Duodenal mucosa (tissue), 2 donors: ENCODE results near the gene PYGO2.

ENCODE experiments used
- H3K27ac ChIP-seq: one replicate; pipeline ENCODE4 v1.7.0; 2013; ENCODE audit warnings: low read depth, low read length
- H3K27me3 ChIP-seq, 2 donors: one replicate each; pipeline ENCODE4 v1.7.0; 2013; ENCODE audit warnings: low read length in 2 of 2, control low read depth in 1 of 2; ENCODE audit not compliant: insufficient read depth in 2 of 2, control insufficient read depth in 1 of 2
- H3K36me3 ChIP-seq, 2 donors: one replicate each; pipeline ENCODE4 v1.7.0; 2013; ENCODE audit warnings: low read length in 2 of 2, control low read depth in 1 of 2; ENCODE audit not compliant: insufficient read depth in 2 of 2, control insufficient read depth in 1 of 2
- H3K4me1 ChIP-seq, 2 donors: one replicate each; pipeline ENCODE4 v1.7.0; 2013; ENCODE audit warnings: low read length in 2 of 2, control low read depth in 1 of 2; ENCODE audit not compliant: insufficient read depth in 2 of 2, control insufficient read depth in 1 of 2
- H3K4me3 ChIP-seq, 2 donors: one replicate each; pipeline ENCODE4 v1.7.0; 2013; ENCODE audit warnings: low read length in 2 of 2, low read depth in 1 of 2
- H3K9ac ChIP-seq, 2 donors: one replicate each; pipeline ENCODE4 v1.7.0; 2013; ENCODE audit warnings: low read length in 2 of 2, low read depth in 1 of 2
- H3K9me3 ChIP-seq, 2 donors: one replicate each; pipeline ENCODE4 v1.7.0; 2013; ENCODE audit warnings: low read length in 2 of 2, control low read depth in 1 of 2; ENCODE audit not compliant: control insufficient read depth in 1 of 2

PYGO2 gene

DNA sequence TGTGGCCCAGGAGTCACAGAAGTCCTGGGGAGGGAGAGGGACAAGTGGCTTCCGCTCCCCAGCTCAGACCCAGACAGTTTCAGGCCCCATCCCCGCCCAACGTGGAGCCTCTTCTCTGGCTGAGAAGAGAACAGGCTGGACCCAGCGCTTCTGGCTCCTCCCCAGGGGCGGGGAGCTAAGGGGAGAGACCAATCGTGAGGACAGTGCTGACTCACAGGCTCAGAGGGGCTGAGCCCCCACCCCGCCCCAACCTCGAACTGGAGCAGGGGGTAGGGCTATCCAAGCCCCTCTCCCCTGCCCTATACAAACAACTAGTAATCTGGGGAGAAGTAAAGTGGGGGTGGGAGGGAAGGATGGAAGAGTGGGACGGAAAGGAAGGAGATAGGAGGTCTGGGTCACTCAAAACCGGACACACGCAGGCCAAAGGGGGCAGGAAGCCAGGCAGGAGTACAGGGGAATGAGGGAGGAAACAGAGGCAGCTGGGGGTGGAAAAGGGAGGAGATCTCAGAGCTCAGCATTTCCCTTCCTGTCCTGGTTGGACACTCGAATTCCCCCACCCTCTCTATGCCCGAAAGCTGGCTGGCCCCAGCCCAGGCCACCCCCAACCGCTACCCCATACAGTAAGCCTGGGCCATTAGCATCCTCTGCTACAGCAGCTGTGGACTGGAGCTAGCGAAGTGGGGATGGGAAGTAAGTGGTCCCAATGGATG is 9.2 kb upstream of the PYGO2 start, which contains the start of gene SHC1:
TSS of gene SHC1 (minus strand) at position 117 of the 710 bp plus-strand sequence. CDS start 221 bp downstream, outside the sequence.
- peak within 1 kb of the TSS; percentile 50 to 57 for H3K9ac ChIP-seq

DNA sequence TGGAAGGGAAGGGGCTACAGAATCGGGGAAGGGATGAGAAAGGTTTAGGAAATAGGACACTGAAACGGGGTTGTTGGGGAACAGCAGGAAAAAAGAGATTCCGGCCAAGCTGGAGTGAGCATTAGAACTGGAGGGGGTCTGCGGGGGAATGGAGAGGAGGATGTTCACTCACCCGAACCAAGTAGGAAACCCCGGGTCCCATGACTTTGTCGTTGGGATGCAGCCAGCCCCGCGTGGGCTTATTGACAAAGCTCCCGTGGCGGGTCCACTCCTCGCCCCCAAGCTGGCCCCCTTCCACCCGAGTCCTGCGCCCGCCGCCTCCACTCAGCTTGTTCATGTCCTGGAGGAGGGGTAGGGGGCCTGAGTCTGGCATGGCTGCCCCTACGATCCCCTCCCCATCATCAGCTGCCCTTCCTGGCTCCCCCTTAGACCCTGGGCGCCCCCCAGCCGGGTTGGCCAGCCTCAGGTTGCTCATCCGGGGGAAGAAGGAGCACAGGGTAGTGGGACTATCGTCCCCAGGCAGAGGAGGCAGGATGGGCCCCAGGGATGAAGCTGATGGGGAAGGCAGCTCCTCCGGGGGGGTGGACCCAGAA is 8.4 kb upstream of the PYGO2 start:
- peaks cover 40 to 43% of the 10 kb centered on the region in 2 donors for H3K4me1 ChIP-seq

More for the DNA sequence above, 9.2 kb upstream of the PYGO2 start, which contains the start of gene SHC1:
- peak within 1 kb of the TSS; percentile 53 to 55 for H3K4me3 ChIP-seq
- H3K4me1 ChIP-seq = peaks cover 40 to 43% of the 10 kb centered on the region in 2 donors
- peaks cover 15 to 47% of the 10 kb centered on the region in 2 donors for H3K36me3 ChIP-seq
- peak within 1 kb of the TSS; percentile 77 for H3K27ac ChIP-seq
- no peaks in the 10 kb centered on the region for H3K27me3 ChIP-seq
- no peaks in the 10 kb centered on the region for H3K9me3 ChIP-seq

GRCh38 chr1:154969246-154969645 is 7.7 kb upstream of the PYGO2 start:
- Histone ChIP-seq H3K4me1 (peaks cover 40 to 43% of the 10 kb centered on the region in 2 donors), H3K27ac (peak overlapping the region; percentile 17), H3K9ac (peak overlapping the region in 1 of 2 donors; percentile 50), H3K9me3 (no peaks in the 10 kb centered on the region), H3K27me3 (no peaks in the 10 kb centered on the region), H3K36me3 (peaks cover 27 to 61% of the 10 kb centered on the region in 2 donors), H3K4me3 (peak overlapping the region; percentile 48 to 53)

More for the DNA sequence above, 8.4 kb upstream of the PYGO2 start:
- Histone ChIP-seq H3K9me3 (no peaks in the 10 kb centered on the region), H3K9ac (peak overlapping the region; percentile 50 to 57), H3K27me3 (no peaks in the 10 kb centered on the region), H3K36me3 (peaks cover 21 to 54% of the 10 kb centered on the region in 2 donors), H3K4me3 (peak overlapping the region; percentile 48 to 53), H3K27ac (peak overlapping the region; percentile 77)

- H3K27ac ChIP-seq = no peak overlapping the region
- H3K4me1 ChIP-seq = peaks cover 40 to 43% of the 10 kb centered on the region in 2 donors
- H3K27me3 ChIP-seq = no peaks in the 10 kb centered on the region
- H3K4me3 ChIP-seq = no peak overlapping the region
- peak overlapping the region in 1 of 2 donors; percentile 50 for H3K9ac ChIP-seq
- H3K36me3 ChIP-seq = peaks cover 31 to 66% of the 10 kb centered on the region in 2 donors
- H3K9me3 ChIP-seq = no peaks in the 10 kb centered on the region
These were observed 7.1 kb upstream of the PYGO2 start for GRCh38 chr1:154968731-154969130.

- peaks cover 34 to 75% of the 10 kb centered on the region in 2 donors for H3K36me3 ChIP-seq
- peaks cover 33 to 45% of the 10 kb centered on the region in 2 donors for H3K4me1 ChIP-seq
- H3K27ac ChIP-seq = no peak overlapping the region
These were observed 5.9 kb upstream of the PYGO2 start for GRCh38 chr1:154967331-154967950.

GRCh38 chr1:154966111-154966510 is 4.5 kb upstream of the PYGO2 start:
- Histone ChIP-seq H3K9ac (no peak overlapping the region), H3K27ac (no peak overlapping the region), H3K9me3 (no peaks in the 10 kb centered on the region), H3K27me3 (no peaks in the 10 kb centered on the region), H3K4me3 (no peak overlapping the region), H3K36me3 (peaks cover 34 to 75% of the 10 kb centered on the region in 2 donors), H3K4me1 (peaks cover 22 to 38% of the 10 kb centered on the region in 2 donors)

More at GRCh38 chr1:154967331-154967950, 5.9 kb upstream of the PYGO2 start:
- Histone ChIP-seq H3K9ac (no peak overlapping the region), H3K4me3 (no peak overlapping the region), H3K9me3 (no peaks in the 10 kb centered on the region), H3K27me3 (no peaks in the 10 kb centered on the region)

DNA sequence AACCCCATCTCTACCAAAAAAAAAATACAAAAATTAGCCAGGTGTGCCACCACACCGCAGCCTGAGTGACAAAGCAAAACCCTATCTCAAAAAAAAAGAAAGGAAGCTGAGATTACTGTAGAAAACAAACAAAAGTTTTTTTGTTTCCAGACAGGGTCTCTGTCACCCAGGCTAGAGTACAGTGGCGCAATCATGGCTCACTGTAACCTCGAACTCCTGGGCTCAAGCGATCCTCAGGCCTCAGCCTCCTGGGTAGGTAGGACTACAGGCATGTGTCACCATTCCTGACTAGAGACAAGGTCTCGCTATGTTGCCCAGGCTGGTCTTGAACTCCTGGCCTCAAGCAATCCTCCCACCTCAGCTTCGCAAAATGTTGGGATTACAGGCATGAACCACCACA is 2.8 kb upstream of the PYGO2 start:
- Histone ChIP-seq H3K27me3 (no peaks in the 10 kb centered on the region), H3K4me1 (peaks cover 13 to 32% of the 10 kb centered on the region in 2 donors), H3K9me3 (no peaks in the 10 kb centered on the region), H3K4me3 (no peak overlapping the region), H3K27ac (no peak overlapping the region), H3K36me3 (peaks cover 34 to 67% of the 10 kb centered on the region in 2 donors), H3K9ac (no peak overlapping the region)

- H3K27me3 ChIP-seq = no peaks in the 10 kb centered on the region
- H3K27ac ChIP-seq = no peak overlapping the region
- no peaks in the 10 kb centered on the region for H3K9me3 ChIP-seq
- H3K4me1 ChIP-seq = peaks cover 7 to 27% of the 10 kb centered on the region in 2 donors
- H3K9ac ChIP-seq = peak overlapping the region in 1 of 2 donors; percentile 7
- peaks cover 32 to 65% of the 10 kb centered on the region in 2 donors for H3K36me3 ChIP-seq
- no peak overlapping the region for H3K4me3 ChIP-seq
These were observed 2.1 kb upstream of the PYGO2 start for GRCh38 chr1:154963643-154964042.

DNA sequence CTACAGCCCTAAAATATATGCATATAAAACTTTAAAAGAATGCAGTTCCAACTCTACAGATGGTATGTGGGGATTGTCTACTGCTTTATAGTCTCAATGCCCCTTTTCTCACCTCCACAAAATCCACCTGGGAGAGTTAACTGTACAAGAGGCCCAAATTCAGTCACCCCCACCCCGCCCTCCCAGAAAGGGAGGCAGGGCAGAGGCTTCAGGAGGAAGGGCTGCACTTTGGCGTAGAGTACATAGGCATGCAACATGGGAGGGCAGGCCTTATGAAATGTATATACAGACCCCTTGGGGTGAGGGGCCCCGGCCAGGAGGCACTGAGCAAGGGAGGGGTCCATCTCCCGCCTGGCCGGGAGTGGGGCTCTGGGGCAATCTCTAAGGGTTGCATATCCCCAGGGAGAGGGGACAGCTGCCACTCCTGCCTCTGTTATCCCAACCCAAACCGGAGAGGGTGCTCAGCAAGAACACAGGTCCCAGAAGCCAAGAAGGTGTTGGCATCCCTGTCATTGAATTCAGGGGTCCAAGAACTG is 1.3 kb upstream of the PYGO2 start:
- peak overlapping the region; percentile 77 to 86 for H3K4me3 ChIP-seq
- H3K9me3 ChIP-seq = no peaks in the 10 kb centered on the region
- peaks cover 37 to 62% of the 10 kb centered on the region in 2 donors for H3K36me3 ChIP-seq
- H3K9ac ChIP-seq = peak overlapping the region; percentile 76 to 85
- no peaks in the 10 kb centered on the region for H3K27me3 ChIP-seq
- peaks cover 7 to 27% of the 10 kb centered on the region in 2 donors for H3K4me1 ChIP-seq
- H3K27ac ChIP-seq = no peak overlapping the region
